Measurements from ENCODE around the gene MTMR4.

DNA sequence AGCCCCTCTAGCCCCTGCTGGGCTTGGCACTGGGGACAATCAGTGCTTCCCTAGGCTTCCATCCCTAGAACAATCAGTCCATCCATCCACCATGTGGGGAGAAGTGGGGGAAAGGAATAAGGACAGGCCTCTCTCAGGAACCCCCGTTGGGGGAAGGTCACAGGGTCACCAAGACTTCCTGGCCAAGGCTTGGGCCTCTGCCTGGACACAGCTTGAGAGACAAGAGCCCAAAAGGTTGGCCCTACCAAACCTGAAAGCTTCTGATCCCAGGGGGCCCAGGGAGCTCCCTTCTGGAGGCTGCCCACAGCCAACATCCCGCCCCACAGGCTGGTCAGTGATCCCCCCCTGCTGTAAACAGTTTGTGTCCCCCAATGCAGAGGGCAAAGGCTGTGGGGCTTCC lies 16.2 kb upstream of the MTMR4 start:
- TF ChIP-seq POLR2A (IDR thresholded peaks at IDR 0.05), result no peak
- TF ChIP-seq, protein P1, sequence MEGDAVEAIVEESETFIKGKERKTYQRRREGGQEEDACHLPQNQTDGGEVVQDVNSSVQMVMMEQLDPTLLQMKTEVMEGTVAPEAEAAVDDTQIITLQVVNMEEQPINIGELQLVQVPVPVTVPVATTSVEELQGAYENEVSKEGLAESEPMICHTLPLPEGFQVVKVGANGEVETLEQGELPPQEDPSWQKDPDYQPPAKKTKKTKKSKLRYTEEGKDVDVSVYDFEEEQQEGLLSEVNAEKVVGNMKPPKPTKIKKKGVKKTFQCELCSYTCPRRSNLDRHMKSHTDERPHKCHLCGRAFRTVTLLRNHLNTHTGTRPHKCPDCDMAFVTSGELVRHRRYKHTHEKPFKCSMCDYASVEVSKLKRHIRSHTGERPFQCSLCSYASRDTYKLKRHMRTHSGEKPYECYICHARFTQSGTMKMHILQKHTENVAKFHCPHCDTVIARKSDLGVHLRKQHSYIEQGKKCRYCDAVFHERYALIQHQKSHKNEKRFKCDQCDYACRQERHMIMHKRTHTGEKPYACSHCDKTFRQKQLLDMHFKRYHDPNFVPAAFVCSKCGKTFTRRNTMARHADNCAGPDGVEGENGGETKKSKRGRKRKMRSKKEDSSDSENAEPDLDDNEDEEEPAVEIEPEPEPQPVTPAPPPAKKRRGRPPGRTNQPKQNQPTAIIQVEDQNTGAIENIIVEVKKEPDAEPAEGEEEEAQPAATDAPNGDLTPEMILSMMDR (IDR thresholded peaks at IDR 0.05), result no peak

Data from body of pancreas (tissue), 4 donors.